Neural cell (in vitro differentiated cells): Measurements from ENCODE around the gene SV2C.

Source experiments
- TAF1 ChIP-seq: IDR thresholded peaks from 2 replicates; pipeline ENCODE4 v1.6.1; 2012; ENCODE audit warnings: low read depth
- TF ChIP-seq, protein P1 (sequence below): fragments of 450-650 bp; IDR thresholded peaks from 2 replicates; pipeline ENCODE4 v1.5.1; 2014; ENCODE audit warnings: antibody characterized with exemption, mild to moderate bottlenecking, moderate library complexity; ENCODE audit not compliant: poor library complexity, severe bottlenecking

DNA sequence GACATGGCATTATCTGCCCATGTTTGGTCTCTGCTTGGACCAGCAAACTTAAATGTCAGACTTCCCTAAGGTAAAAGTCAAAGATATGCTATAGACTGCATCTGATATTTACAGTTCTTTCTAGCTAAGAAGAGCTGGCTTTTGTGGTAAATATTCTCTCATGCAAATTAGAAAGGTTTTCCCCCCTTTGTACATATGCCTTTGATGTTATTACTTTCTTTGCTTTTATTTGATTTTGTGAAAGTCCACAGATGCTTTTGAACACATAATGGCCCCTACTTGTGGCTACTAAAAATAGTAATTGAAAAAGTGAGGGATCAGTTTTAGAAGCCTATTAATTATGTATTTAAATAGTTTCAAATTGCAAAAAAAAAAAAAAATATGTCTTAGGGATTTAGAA is 104.2 kb downstream of the SV2C start:
- TF ChIP-seq, protein P1, sequence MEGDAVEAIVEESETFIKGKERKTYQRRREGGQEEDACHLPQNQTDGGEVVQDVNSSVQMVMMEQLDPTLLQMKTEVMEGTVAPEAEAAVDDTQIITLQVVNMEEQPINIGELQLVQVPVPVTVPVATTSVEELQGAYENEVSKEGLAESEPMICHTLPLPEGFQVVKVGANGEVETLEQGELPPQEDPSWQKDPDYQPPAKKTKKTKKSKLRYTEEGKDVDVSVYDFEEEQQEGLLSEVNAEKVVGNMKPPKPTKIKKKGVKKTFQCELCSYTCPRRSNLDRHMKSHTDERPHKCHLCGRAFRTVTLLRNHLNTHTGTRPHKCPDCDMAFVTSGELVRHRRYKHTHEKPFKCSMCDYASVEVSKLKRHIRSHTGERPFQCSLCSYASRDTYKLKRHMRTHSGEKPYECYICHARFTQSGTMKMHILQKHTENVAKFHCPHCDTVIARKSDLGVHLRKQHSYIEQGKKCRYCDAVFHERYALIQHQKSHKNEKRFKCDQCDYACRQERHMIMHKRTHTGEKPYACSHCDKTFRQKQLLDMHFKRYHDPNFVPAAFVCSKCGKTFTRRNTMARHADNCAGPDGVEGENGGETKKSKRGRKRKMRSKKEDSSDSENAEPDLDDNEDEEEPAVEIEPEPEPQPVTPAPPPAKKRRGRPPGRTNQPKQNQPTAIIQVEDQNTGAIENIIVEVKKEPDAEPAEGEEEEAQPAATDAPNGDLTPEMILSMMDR, result no peak
- no peak for TF ChIP-seq TAF1
